HG02973 (cell line): ENCODE results near the gene CCDC112.
"Not testable (repeated sequence)": the region's sequence is repeated elsewhere in the genome, so short reads cannot be mapped to it uniquely, and the experiment has no call there.

Experiments used
- ATAC-seq: cut with Tn5 transposase; IDR thresholded peaks from one replicate; pipeline ENCODE4 v1.9.1; 2021; ENCODE audit warnings: moderate library complexity; ENCODE audit not compliant: unreplicated experiment

CCDC112 gene, protein sequence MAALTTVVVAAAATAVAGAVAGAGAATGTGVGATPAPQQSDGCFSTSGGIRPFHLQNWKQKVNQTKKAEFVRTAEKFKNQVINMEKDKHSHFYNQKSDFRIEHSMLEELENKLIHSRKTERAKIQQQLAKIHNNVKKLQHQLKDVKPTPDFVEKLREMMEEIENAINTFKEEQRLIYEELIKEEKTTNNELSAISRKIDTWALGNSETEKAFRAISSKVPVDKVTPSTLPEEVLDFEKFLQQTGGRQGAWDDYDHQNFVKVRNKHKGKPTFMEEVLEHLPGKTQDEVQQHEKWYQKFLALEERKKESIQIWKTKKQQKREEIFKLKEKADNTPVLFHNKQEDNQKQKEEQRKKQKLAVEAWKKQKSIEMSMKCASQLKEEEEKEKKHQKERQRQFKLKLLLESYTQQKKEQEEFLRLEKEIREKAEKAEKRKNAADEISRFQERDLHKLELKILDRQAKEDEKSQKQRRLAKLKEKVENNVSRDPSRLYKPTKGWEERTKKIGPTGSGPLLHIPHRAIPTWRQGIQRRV

DNA sequence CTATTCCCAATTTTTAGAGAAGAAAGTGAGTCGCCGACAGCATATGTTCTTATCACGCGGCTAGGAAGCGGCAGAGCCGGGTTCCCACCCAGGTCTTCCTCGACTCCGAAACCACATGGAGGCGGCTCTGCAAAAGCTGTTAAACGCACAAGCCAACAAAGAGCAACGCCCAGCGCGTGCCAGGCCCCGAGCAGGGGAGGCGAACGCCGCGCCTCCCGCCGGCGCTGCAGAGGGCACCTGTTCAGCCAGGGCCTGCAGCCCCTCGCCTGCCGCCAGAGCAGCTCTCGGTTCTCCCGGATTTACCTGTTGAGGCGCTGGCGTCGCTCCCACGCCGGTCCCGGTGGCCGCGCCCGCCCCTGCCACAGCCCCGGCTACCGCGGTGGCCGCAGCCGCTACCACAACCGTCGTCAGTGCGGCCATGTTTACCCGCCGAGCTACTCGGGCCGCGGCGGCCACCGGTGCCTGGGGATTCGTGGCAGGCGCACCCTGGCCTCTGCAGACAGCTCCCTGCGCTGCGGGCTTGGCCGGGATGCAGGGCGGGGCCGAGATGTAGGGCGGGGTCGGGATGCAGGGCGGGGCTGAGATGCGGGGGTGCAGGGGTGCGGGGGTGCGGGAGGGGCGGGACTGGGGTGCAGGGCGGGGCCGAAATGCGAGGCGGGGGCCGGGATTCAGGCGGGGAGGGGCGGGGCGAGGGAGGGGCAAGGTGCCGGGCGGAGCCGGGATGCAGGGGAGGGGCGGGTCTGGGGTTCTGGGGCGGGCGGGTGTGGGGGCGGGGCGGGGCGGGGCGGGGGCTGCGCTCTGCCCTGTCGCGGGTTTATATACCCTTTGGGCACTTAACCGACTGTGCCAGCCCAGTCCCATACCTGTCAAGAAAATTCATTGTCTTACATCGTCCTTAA is at the start of gene CCDC112:
TSS of gene CCDC112 (minus strand) at position 531 of the 899 bp plus-strand sequence. CDS start at position 420, 111 bp downstream.
- peak; percentile 74 for ATAC-seq

DNA sequence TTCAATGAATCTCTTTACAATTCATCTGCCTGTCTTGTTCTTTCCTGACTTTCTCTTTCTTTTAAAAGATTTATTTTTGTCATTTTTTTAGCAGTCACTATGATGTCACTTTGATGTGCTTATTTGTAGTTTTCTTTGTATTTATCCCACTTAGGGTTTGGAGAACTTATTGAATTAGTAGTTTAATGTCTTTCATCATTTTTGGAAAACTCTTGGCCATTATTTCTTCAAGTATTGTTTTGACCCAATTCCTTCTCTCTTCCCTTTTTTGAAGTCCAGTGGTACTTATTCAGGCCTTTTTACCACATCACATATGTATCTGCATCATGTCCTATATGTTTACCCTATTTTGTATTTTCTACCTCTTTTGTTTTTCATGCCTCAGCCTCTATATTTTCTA is 48.9 kb upstream of the CCDC112 start:
- no peak for ATAC-seq

DNA sequence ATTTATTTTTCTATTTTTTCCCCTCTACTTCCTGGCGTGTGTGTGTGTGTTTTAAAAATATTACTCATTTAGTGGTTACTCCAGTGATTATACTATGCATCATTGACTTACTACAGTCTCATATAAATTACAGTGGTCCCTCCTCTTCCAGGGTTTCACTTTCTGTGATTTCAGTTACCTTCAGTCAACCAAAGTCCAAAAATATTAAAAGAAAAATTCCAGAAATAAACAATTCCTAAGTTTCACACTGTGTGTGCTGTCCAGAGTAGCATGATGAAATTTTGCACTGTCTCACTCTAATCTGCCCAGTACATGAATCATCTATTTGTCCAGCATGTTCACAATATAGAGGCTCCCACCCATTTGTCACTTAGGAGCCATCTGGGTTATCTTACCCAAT is 47.4 kb upstream of the CCDC112 start:
- no peak for ATAC-seq

DNA sequence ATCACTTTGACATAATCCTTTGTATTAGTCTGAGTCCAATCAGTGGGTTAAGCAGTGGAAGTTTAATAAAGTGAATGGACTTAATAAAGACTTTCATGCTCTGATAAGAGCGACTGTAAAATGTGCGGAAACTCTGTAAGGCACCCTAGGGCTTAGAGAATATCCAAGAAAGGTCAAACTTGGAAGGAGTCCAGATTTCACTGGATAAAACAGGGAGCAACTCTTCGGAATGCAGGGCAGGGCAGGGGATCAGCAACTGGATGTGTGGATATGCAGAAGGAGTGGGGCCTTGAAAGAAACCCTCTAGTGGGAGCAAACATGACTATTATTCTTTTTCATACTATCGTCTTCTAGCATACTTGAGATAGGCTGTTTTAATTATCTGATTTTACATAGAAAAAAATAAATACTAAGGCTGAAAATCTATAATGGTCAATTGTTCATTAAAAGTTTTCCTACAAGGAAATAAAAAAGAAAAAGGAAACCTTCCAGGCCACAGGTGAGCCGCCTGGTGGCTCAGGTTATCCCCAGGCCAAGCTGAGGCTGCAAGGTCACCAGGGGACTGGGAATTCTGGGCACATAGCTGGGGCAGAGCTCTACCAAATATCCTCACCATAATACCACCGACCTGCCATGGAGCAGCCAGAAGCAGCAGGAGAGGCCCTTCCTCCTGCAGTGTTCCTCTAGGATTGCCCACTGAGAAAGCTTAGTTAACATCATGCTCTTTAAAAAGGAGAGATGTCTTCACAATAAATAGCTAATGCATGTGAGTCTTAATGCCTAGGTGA is 46.3 kb upstream of the CCDC112 start:
- ATAC-seq, result no peak

DNA sequence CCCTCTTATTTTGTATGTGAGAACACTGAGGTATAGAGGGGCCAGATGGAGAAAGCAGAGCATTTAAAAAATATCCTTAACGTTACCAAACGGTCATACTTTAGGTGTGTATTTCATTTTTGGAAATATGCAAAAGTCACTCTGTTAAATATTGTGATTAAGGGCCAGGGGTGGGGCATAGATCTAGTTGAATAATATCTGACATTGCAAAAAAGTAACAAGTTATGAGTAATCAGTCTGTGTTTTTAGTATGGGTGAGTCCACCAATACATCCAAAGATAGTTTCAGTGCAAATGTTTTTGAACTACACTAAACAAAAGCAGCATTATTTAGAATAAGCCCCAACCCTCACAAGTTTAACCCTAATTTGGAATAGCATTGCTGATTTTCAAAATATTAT is 45.3 kb upstream of the CCDC112 start:
- no peak for ATAC-seq

DNA sequence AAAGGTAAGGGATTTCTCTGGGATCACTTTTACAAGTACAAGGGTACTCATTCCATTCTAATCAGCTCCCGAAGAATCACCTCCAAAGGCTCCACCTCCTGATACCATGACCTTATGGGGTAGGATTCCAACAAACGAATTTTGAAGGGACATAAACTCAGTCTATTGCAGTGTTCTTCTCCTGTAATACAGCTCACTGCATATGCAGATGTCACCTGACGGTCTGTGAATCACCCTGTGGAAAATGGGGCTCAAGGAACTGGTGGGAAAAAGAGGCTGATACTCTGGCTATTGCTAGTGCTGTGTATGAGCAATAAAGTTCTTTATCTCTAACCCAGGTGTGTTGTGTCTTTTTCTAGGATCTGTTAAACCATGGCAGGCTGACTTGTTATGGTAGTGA is 42.4 kb upstream of the CCDC112 start:
- ATAC-seq, result no peak

DNA sequence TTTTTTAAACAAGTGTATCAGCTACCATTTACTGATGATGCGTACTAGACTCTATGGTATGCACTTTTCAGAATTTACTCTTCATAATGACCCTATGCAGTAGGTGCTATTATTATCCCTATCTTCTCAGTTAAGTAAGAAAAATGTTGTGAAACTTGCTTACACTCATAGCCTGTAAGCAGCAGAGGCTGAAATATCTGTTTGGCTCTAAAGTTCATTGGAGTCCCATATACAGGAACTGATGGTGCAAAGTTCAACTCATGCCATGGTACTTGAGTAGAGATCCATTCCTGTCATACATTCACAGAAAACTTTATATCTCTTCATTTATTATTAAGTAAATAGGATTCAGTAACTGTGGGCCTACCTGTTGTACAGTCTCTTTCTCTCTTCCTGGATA is 41.4 kb upstream of the CCDC112 start:
- no peak for ATAC-seq

DNA sequence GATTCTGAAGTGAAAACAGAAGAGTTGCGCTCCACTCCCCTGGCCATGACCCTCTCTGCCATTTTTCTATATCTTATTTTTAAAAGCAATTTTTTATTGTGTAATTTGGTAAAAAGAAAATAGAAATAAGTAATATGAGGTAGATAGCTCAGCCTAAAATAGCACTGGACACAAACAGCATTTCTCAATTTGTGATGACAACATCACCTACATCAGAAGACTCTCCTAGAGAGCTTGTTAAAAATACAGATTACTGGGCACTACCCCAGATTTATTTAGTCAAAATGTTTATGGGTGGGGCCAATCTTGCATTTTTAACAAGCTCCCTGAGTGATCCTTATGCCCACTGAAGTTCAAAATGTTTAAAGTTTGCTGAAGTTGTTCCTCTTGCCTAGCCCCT is 40.5 kb upstream of the CCDC112 start:
- no peak for ATAC-seq

DNA sequence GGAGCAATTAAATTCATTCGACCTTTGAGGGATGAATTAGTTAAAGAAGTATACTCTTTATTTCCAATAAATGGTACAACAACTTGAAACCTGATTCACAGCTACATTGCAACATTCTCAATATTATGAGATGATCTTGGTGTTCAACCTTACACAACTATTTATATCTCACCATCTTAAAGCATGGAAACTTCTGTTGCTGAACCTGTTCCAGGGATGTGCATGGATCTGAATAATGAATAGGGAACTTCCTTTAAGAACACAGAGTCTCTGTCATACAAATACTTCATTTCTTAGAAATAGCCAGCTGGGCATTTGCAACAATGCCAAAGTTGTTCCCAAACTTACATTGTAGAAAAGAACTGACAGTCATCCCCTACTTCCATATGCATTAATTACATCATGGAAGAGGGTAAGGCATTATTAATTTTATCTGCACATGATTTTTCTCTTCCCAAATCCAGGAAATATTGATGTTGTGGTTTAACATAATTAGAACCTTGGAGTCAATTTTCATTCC is 39.8 kb upstream of the CCDC112 start:
- ATAC-seq, result no peak

DNA sequence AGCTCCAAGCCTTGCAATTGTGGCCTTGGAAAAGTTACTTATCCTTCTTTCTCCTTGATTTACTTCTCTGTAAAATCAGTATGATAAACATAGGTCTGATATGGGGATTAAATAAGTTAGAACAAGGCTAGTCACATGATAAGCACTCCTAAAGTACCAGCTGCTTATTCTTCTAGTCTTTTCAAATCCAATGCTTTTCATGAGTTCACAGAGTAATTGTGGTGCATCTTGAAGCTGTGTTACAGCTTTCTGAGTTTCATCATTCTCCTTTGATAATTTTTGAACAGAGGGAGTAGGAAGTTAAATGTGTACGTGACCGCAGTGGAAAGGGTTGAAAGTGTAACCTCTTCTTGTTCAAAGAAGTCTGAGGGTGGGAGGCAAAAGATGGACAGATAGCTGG is 38.8 kb upstream of the CCDC112 start:
- ATAC-seq, result no peak

DNA sequence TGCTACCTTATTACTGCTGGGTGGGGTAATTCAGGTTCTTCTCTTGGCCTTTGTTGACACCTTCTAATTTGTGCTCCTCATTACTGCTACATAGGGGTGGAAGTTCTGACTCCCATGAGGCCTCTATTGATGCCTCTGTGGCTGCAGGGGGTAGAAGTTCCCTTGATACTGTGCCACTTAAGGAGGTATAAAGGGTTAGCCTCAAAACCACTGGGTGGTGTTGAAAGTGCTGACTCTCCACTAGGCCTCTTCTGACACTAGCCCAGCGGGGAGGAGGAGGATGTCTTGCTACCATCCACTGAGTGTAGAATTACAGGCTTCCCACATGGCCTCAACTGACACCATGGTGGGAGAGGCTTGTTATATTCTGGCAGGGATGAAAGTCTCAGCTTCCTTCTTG is 36.7 kb upstream of the CCDC112 start:
- ATAC-seq, result no peak

DNA sequence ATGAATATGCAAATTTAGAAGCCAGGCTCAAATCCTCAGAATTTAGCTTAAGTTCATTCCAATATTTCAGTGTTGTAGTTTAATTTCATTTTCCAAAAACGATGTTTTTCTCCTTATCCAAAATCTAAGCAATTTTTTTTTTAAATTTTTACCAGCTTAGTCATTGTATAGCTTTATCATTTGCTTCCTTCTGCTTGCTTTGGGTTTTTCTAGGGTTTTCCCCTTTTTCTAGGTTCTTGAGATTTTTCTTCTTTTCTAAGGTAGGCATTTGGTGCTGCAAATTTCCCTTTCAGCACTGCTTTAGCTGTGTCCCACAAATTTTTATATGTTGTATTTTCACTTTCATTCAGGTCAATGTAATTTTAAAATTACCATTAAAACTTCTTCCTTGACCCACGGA is 34.4 kb upstream of the CCDC112 start:
- ATAC-seq, result no peak

DNA sequence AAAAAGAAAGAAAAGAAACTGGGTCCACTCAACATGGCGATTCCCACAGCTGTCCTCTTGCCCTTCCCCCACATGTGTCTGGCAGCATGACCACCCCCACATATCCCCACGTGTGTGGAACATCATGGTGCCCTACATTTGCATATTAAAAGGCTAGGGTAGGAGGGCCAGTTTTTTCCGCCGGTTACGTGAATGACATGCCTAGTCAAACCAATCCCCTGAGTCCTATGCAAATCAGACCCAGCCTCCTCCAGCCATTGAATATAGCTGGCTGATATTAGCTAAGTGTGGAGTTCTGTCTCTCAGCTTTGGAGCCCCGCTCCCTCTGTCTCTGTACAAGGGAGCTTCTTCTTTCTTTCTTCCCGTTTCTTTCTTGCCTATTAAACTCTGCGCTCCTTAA is 33.0 kb upstream of the CCDC112 start:
- no peak for ATAC-seq

DNA sequence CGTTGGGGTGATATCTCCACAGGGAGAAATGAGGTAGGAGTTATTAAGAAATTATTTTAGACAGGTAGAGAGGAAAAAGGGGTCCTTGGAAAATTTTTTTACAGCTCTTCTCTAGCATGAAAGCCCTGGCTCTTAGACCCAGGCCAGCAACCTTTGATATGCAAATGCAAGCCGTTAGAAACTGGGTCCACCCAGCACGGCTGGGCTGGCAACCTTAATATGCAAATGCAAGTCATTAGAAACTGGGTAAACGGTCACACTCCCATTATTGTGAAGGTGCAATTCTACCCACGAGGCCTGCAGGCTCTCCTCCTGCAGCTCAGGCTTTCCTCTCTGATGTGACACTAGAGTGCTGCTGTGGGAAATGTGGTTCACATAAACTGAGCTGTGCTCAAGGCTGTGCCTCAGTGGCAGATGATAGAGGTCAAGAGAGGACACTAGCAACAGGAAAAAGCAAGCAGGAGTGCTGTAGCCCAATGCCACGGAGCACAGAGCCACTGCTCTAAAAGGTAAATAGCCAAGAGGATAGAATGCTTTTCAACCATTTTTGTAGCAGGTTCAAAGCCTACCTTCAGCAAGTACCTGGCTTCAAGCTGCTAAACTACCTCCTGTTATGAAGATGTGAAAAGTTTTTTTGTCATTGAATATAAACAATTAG is 32.3 kb upstream of the CCDC112 start:
- not testable (repeated sequence) for ATAC-seq

DNA sequence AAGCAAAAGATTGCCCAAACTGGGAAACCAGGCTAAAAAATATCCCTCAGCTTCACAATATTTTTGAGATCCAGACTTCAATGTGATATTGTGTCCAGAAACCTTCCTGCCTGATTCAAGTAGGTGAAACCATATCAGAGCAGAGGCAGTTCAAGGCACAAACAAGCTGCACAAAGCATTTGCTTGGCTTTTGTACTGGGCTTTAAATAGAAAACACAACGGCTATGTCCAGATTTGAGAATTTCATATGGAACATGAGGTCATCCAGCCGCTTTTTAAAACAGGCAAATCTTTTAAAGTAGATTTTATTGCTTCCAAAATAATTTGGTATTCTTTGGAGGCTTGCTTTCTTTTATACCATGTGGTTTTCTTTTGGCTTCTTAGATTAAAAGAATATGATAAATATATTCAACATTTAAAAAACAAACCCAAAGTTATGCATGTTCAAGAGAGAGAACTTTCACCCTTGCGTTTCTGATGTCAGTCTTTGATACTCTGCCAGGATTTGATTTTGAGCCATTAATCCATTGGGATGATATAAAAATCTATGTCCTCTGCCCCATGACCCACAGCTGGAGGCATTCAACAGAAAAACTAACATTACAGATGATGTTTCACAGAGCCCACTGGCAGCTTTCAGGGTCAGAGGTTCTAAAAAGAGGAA is 29.0 kb upstream of the CCDC112 start:
- no peak for ATAC-seq

DNA sequence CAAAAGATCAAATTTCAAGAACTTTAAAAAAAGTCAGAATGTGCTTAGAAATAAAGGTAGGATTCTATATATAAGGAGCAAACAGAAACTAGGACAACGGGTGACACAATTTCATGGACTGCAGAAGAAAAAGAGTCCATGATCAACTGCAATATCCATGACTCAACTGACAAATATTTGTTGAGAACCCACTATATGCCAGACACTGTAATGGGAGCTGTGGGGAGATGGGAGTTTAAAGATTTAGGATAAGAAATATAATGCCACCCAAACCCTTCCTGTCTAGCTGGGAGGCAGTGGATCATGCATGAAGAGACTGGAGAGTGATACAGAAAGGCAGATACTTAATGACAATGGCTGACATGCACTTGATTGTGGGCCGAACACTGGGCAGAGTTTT is 27.6 kb upstream of the CCDC112 start:
- ATAC-seq, result no peak

DNA sequence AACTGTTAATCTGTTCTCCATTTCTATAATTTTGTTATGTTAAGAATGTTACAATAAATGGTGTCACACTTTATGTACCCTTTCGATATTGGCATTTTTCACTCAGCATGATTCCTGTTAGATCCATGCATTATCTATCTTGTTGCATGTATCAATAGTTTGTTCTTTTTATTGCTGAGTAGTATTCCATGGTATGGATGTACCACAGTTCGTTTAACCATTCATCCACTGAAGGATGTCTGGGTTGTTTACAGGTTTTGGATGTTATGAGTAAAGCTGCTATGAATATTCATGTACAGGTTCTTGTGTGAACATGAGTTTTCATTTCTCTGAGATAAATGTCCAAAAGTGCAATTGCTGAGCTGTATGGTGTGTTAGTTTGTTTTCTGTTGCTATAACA is 26.3 kb upstream of the CCDC112 start:
- no peak for ATAC-seq

DNA sequence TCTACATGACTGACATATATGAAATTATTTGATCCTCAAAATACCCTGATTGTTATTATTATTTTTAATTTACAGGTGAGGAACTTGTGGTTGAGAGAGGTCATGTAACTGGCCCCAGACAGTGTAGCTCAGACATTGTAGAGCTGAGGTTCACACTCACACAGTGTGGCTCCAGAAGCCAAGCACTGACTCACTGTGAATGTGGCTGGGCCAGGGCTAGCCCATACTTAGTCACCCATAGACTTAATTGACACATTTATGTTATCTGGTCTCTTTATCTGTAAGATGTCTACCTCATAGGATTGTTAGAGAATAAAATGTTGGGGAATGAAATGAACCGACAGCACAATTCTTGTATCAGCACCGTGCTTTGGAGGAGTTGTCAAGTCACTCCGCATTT is 24.9 kb upstream of the CCDC112 start:
- no peak for ATAC-seq

DNA sequence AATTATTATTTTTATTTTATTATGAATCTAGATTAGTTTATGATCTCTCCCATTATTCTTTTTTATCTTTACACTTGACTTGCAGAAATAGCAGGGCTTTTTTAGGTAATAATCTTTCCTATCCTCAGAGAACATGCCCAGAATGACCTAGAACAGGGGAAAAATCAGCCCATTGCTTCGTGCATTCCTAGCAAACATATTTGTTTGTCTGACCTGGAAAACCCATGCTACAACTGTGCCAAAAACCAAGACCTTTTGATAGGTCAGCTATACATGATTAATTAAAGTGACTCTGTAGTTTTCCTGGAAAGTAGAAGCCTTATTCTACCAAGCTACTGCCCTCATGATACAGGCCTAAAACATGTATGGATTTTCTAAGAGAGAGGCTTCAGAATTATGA is 24.1 kb upstream of the CCDC112 start:
- ATAC-seq, result no peak

DNA sequence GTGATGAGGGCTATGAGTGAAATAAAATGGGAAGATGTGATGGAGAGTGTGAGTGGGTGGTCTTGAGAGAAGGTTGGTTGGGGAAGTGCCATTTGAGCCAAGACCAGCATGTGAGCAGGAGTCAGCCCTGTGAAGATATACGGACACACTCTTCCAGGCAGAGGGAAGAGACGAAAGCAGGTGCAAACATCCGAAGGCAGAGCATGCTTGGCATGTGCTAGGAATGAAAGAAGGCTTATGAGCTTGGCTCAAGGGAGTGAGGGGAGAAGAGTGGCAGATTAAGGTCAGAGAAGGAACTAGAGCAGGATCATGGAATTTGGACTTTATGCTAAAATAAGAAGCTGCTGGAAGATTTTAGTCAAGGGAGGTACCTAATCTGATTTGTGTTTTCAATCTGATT is 23.6 kb upstream of the CCDC112 start:
- ATAC-seq, result no peak
